GM23338 (cell line): ENCODE results near the gene PMEL. TPM values are rescaled to one million over a fixed set of nuclear protein-coding genes. Genes with fewer than 3 reads are reported as not detected.

Source experiments
- ATAC-seq: fragments of 200-7000 bp; cut with Tn5 transposase; 3 replicates; pipeline ENCODE4 v1.9.1; 2020
- DNase-seq: peaks from one replicate; pipeline ENCODE4 v3.0.0-alpha.2; 2015; ENCODE audit warnings: low spot score
- H2AFZ ChIP-seq: fragments of 200-600 bp; sonication (generic); 2 replicates; pipeline ENCODE4 v1.8.0; 2016; ENCODE audit warnings: antibody characterized with exemption, mild to moderate bottlenecking, moderate library complexity
- H3F3A ChIP-seq: fragments of 200-600 bp; sonication (generic); replicated peaks from 2 replicates; pipeline ENCODE4 v1.8.0; 2017; ENCODE audit warnings: antibody characterized with exemption, mixed run types, low read depth
- H3K27ac ChIP-seq: fragments of 200-600 bp; sonication (generic); 2 replicates; pipeline ENCODE4 v1.6.1; 2016; ENCODE audit warnings: low read depth
- H3K27me3 ChIP-seq: fragments of 200-600 bp; sonication (generic); 2 replicates; pipeline ENCODE4 v1.8.0; 2016; ENCODE audit warnings: mild to moderate bottlenecking, mixed run types, moderate library complexity; ENCODE audit not compliant: insufficient read depth
- H3K36me3 ChIP-seq: fragments of 200-600 bp; sonication (generic); 2 replicates; pipeline ENCODE4 v1.8.0; 2016; ENCODE audit warnings: mild to moderate bottlenecking; ENCODE audit not compliant: insufficient read depth
- H3K4me1 ChIP-seq: fragments of 200-600 bp; sonication (generic); 2 replicates; pipeline ENCODE4 v1.8.0; 2016; ENCODE audit warnings: mild to moderate bottlenecking, moderate library complexity; ENCODE audit not compliant: insufficient read depth
- H3K4me2 ChIP-seq: fragments of 200-600 bp; sonication (generic); 2 replicates; pipeline ENCODE4 v1.7.1; 2017; ENCODE audit warnings: mixed run types
- H3K4me3 ChIP-seq: fragments of 200-600 bp; sonication (generic); 2 replicates; pipeline ENCODE4 v1.6.1; 2016; ENCODE audit warnings: mixed run types
- H3K79me2 ChIP-seq: fragments of 200-600 bp; sonication (generic); replicated peaks from 2 replicates; pipeline ENCODE4 v1.8.0; 2017; ENCODE audit warnings: mild to moderate bottlenecking; ENCODE audit not compliant: insufficient read depth
- H3K9me2 ChIP-seq: fragments of 200-600 bp; sonication (generic); 2 replicates; pipeline ENCODE4 v1.8.0; 2017; ENCODE audit not compliant: insufficient read depth
- H4K20me1 ChIP-seq: fragments of 200-600 bp; sonication (generic); replicated peaks from 2 replicates; pipeline ENCODE4 v1.8.0; 2017; ENCODE audit warnings: mild to moderate bottlenecking; ENCODE audit not compliant: insufficient read depth
- H3K27ac Mint-ChIP-seq: 2 replicates; pipeline ENCODE4 v1.8.0; 2020; ENCODE audit warnings: inconsistent platforms, mild to moderate bottlenecking, moderate library complexity, mixed read lengths
- H3K27me3 Mint-ChIP-seq: 3 replicates; pipeline ENCODE4 v1.8.0; 2022; ENCODE audit warnings: low read depth, mild to moderate bottlenecking, moderate library complexity, mixed read lengths, inconsistent platforms; ENCODE audit not compliant: insufficient read depth, poor library complexity
- H3K36me3 Mint-ChIP-seq: 3 replicates; pipeline ENCODE4 v1.8.0; 2021; ENCODE audit warnings: low read depth, mild to moderate bottlenecking, inconsistent platforms, moderate library complexity, mixed read lengths
- H3K4me1 Mint-ChIP-seq: 3 replicates; pipeline ENCODE4 v1.8.0; 2020; ENCODE audit warnings: mild to moderate bottlenecking, inconsistent platforms, mixed read lengths
- H3K4me3 Mint-ChIP-seq: 3 replicates; pipeline ENCODE4 v1.8.0; 2021; ENCODE audit warnings: moderate library complexity, mild to moderate bottlenecking, inconsistent platforms, mixed read lengths
- H3K9me3 Mint-ChIP-seq: 3 replicates; pipeline ENCODE4 v1.8.0; 2020; ENCODE audit warnings: moderate library complexity, mild to moderate bottlenecking, inconsistent platforms, mixed read lengths
- CREB1 ChIP-seq: fragments of 250-450 bp; sonication (Bioruptor Pico); IDR thresholded peaks from 2 replicates; pipeline ENCODE4 v1.5.0; 2020; ENCODE audit warnings: low read depth, mild to moderate bottlenecking, moderate library complexity
- ETS1 ChIP-seq: IDR thresholded peaks from 2 replicates; pipeline ENCODE4 v1.6.1; 2016; ENCODE audit warnings: antibody characterized with exemption
- EZH2 ChIP-seq: fragments of 200-600 bp; sonication (generic); IDR thresholded peaks from one replicate; pipeline ENCODE4 v1.8.0; 2017; ENCODE audit warnings: antibody characterized with exemption, mild to moderate bottlenecking, low read depth; ENCODE audit not compliant: unreplicated experiment
- EZH2phosphoT487 ChIP-seq: fragments of 200-600 bp; sonication (generic); IDR thresholded peaks from one replicate; pipeline ENCODE4 v1.8.1; 2018; ENCODE audit warnings: antibody characterized with exemption; ENCODE audit not compliant: unreplicated experiment
- JUNB ChIP-seq: IDR thresholded peaks from one replicate; pipeline ENCODE4 v1.6.1; 2016; ENCODE audit warnings: antibody characterized with exemption; ENCODE audit not compliant: unreplicated experiment
- NANOG ChIP-seq: IDR thresholded peaks from 2 replicates; pipeline ENCODE4 v1.6.1; 2016; ENCODE audit warnings: antibody characterized with exemption, borderline replicate concordance
- POLR2AphosphoS5 ChIP-seq: IDR thresholded peaks from 2 replicates; pipeline ENCODE4 v1.6.1; 2016; ENCODE audit warnings: antibody characterized with exemption, low read depth
- REST ChIP-seq: IDR thresholded peaks from one replicate; pipeline ENCODE4 v1.6.1; 2018; ENCODE audit warnings: antibody characterized with exemption; ENCODE audit not compliant: unreplicated experiment
- STAT1 ChIP-seq: IDR thresholded peaks from one replicate; pipeline ENCODE4 v1.6.1; 2016; ENCODE audit warnings: antibody characterized with exemption; ENCODE audit not compliant: unreplicated experiment
- ZNF114 ChIP-seq: fragments of 250-450 bp; sonication (Bioruptor Pico); IDR thresholded peaks from 2 replicates; pipeline ENCODE4 v1.5.0; 2020; ENCODE audit warnings: mild to moderate bottlenecking, moderate library complexity
- ZNF331 ChIP-seq: fragments of 250-450 bp; sonication (Bioruptor Pico); IDR thresholded peaks from 2 replicates; pipeline ENCODE4 v1.5.0; 2020; ENCODE audit warnings: low read depth, mild to moderate bottlenecking, moderate library complexity
- ZNF462 ChIP-seq: fragments of 250-450 bp; sonication (Bioruptor Pico); IDR thresholded peaks from 2 replicates; pipeline ENCODE4 v1.5.0; 2020; ENCODE audit warnings: mild to moderate bottlenecking, moderate library complexity
- polyA plus RNA-seq: library from polyadenylated mRNA; unstranded; fragments of >200 nt; fragmentation: Nextera tagmentation; extraction: Ambion mirVana; gene quantifications from 2 replicates; pipeline ENCODE4 v1.2.1, GENCODE V29; 2016
- total RNA-seq: library from RNA; depleted of rRNA; stranded (reverse); fragments of >200 nt; shearing (Covaris generic); gene quantifications from 2 replicates; pipeline ENCODE4 v1.2.3, GENCODE V29; 2014
- TF ChIP-seq, protein P1 (sequence below), 2 experiments: fragments of 200-600 bp in 1 of 2; sonication (generic) in 1 of 2; conservative IDR thresholded peaks; 2 replicates each; pipeline versions ENCODE4 v1.5.1 to v1.6.1; 2016 to 2017; ENCODE audit warnings: antibody characterized with exemption in 2 of 2, low read depth in 2 of 2, mild to moderate bottlenecking in 2 of 2, moderate library complexity in 1 of 2

The PMEL gene
- total and polyA plus RNA-seq, 2 experiments from 2014 or later = 68.1 to 108 TPM

GRCh38 chr12:55970775-55971174 lies 4.9 kb upstream of the PMEL start:
- peaks cover 14% of the 10 kb centered on the region for H3K4me1 ChIP-seq
- peaks cover 33% of the 10 kb centered on the region for H3K36me3 Mint-ChIP-seq
- peaks cover 34% of the 10 kb centered on the region for H3K79me2 ChIP-seq
- no peaks in the 10 kb centered on the region for H3K9me3 Mint-ChIP-seq
- H3K4me2 ChIP-seq = no peak overlapping the region
- ATAC-seq = no peak
- no peak overlapping the region for H3K4me3 ChIP-seq
- no peak overlapping the region for H3K4me3 Mint-ChIP-seq
- no peak for DNase-seq
- TF ChIP-seq REST = no peak
- TF ChIP-seq CREB1 = no peak
- no peak for TF ChIP-seq NANOG
- TF ChIP-seq, protein P1, sequence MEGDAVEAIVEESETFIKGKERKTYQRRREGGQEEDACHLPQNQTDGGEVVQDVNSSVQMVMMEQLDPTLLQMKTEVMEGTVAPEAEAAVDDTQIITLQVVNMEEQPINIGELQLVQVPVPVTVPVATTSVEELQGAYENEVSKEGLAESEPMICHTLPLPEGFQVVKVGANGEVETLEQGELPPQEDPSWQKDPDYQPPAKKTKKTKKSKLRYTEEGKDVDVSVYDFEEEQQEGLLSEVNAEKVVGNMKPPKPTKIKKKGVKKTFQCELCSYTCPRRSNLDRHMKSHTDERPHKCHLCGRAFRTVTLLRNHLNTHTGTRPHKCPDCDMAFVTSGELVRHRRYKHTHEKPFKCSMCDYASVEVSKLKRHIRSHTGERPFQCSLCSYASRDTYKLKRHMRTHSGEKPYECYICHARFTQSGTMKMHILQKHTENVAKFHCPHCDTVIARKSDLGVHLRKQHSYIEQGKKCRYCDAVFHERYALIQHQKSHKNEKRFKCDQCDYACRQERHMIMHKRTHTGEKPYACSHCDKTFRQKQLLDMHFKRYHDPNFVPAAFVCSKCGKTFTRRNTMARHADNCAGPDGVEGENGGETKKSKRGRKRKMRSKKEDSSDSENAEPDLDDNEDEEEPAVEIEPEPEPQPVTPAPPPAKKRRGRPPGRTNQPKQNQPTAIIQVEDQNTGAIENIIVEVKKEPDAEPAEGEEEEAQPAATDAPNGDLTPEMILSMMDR (conservative IDR thresholded peaks at IDR 0.05; ENCODE audit: low read depth in 2 of 2) = no peak
- no peak for TF ChIP-seq ZNF462 (CRISPR knock-in tag)
- no peak for TF ChIP-seq ZNF331
- TF ChIP-seq EZH2phosphoT487 = no peak
- TF ChIP-seq EZH2 = no peak
- TF ChIP-seq STAT1 = no peak
- TF ChIP-seq ZNF114 (CRISPR knock-in tag) = no peak
- no peak for TF ChIP-seq ETS1
- TF ChIP-seq JUNB = no peak
- TF ChIP-seq POLR2AphosphoS5 = no peak
- 0 out of 2 replicates have a peak, but pooled peaks cover 3% of the 10 kb centered on the region for H4K20me1 ChIP-seq
- peaks cover 4% of the 10 kb centered on the region for H3K27me3 Mint-ChIP-seq
- H3K36me3 ChIP-seq = 0 out of 2 replicates have a peak, but pooled peaks cover 9% of the 10 kb centered on the region
- H3K27ac ChIP-seq = no peak overlapping the region
- no peaks in the 10 kb centered on the region; the same call in 1 of the 2 replicates for H3F3A ChIP-seq
- H3K4me1 Mint-ChIP-seq = peaks cover 21% of the 10 kb centered on the region
- H3K27ac Mint-ChIP-seq = no peak overlapping the region
- no peaks in the 10 kb centered on the region for H3K9me2 ChIP-seq
- no peak overlapping the region for H2AFZ ChIP-seq
- H3K27me3 ChIP-seq = no peaks in the 10 kb centered on the region
